ENCODE results near the gene RNASE2.
"Not testable (repeated sequence)": the region's sequence is repeated elsewhere in the genome, so short reads cannot be mapped to it uniquely, and the experiment has no call there.

RNASE2 gene

GRCh38 chr14:20954736-20955537 is at the start of gene RNASE2:
RNASE2 (plus strand) TSS chr14:20955487; CDS start chr14:20955772, 285 bp downstream.
- DNase-seq (ENCODE audit: low read depth in 3 of 3): not testable (repeated sequence)

- DNase-seq (ENCODE audit: low read depth in 3 of 3): no peak
These were observed 49.6 kb upstream of the RNASE2 start for GRCh38 chr14:20905676-20906075.

GRCh38 chr14:20907214-20907613 is 48.1 kb upstream of the RNASE2 start:
- no peak for DNase-seq (ENCODE audit: low read depth in 3 of 3)

- not testable (repeated sequence) for DNase-seq (ENCODE audit: low read depth in 3 of 3)
These were observed 44.5 kb upstream of the RNASE2 start for GRCh38 chr14:20910822-20911221.

GRCh38 chr14:20919038-20919756 is 36.1 kb upstream of the RNASE2 start:
- DNase-seq (ENCODE audit: low read depth in 3 of 3): not testable (repeated sequence)

- DNase-seq (ENCODE audit: low read depth in 3 of 3): not testable (repeated sequence)
These were observed 31.5 kb upstream of the RNASE2 start for GRCh38 chr14:20923766-20924297.

GRCh38 chr14:20934148-20934762 is 21.0 kb upstream of the RNASE2 start:
- DNase-seq (ENCODE audit: low read depth in 3 of 3): peak; percentile 5 to 48 (median 7)

GRCh38 chr14:20935303-20935984 is 19.8 kb upstream of the RNASE2 start:
- DNase-seq (ENCODE audit: low read depth in 3 of 3): no peak

GRCh38 chr14:20945146-20945545 is 10.1 kb upstream of the RNASE2 start:
- not testable (repeated sequence) for DNase-seq (ENCODE audit: low read depth in 3 of 3)

GRCh38 chr14:20946707-20947106 is 8.6 kb upstream of the RNASE2 start:
- not testable (repeated sequence) for DNase-seq (ENCODE audit: low read depth in 3 of 3)

GRCh38 chr14:20955538-20955873 is 219 bp downstream of the RNASE2 start:
- not testable (repeated sequence) for DNase-seq (ENCODE audit: low read depth in 3 of 3)

GRCh38 chr14:20956376-20956976 is 1.2 kb downstream of the RNASE2 start:
- DNase-seq (ENCODE audit: low read depth in 3 of 3): no peak

GRCh38 chr14:20958946-20959345 is 3.7 kb downstream of the RNASE2 start:
- DNase-seq (ENCODE audit: low read depth in 3 of 3): not testable (repeated sequence)

GRCh38 chr14:20969336-20969735 is 14.0 kb downstream of the RNASE2 start:
- DNase-seq (ENCODE audit: low read depth in 3 of 3): no peak

- no peak for DNase-seq (ENCODE audit: low read depth in 3 of 3)
These were observed 15.3 kb downstream of the RNASE2 start for GRCh38 chr14:20970647-20970982.

- peak; percentile 60 to 75 (median 67) for DNase-seq (ENCODE audit: low read depth in 3 of 3)
These were observed 15.9 kb downstream of the RNASE2 start for GRCh38 chr14:20970983-20971704.

GRCh38 chr14:20971705-20972021 is 16.4 kb downstream of the RNASE2 start:
- no peak for DNase-seq (ENCODE audit: low read depth in 3 of 3)

GRCh38 chr14:20973501-20973900 is 18.2 kb downstream of the RNASE2 start:
- DNase-seq (ENCODE audit: low read depth in 3 of 3): no peak

- no peak for DNase-seq (ENCODE audit: low read depth in 3 of 3)
These were observed 21.0 kb downstream of the RNASE2 start for GRCh38 chr14:20976291-20976690.

- DNase-seq (ENCODE audit: low read depth in 3 of 3): no peak
These were observed 23.4 kb downstream of the RNASE2 start for GRCh38 chr14:20978687-20979086.

- DNase-seq (ENCODE audit: low read depth in 3 of 3): no peak
These were observed 25.6 kb downstream of the RNASE2 start for GRCh38 chr14:20980906-20981305.

All from stimulated activated CD4-positive, alpha-beta T cell treated with anti-CD3 and anti-CD28 coated beads, TNF-alpha, amount 100 ng/mL, for 48 hours (primary cell).